ENCODE results near the gene NKTR.
A peak's percentile ranks its signal among the peaks of the same experiment; 100 is the strongest.

- TF ChIP-seq LEF1 (IDR thresholded peaks at IDR 0.05) (0 out of 2 replicates have a peak, but pooled peaks have one; percentile 33), ZKSCAN1 (IDR thresholded peaks at IDR 0.05; ENCODE audit: low read depth, low read length) (no peak), E2F5 (CRISPR knock-in tag; IDR thresholded peaks at IDR 0.05) (no peak), GTF2A2 (tag; IDR thresholded peaks at IDR 0.05) (no peak), POU5F1 (IDR thresholded peaks at IDR 0.05; ENCODE audit: borderline replicate concordance, low read depth, low read length, partially characterized antibody) (no peak), CTCF (IDR thresholded peaks at IDR 0.05 in 2 of 3, conservative IDR thresholded peaks at IDR 0.05 in 1 of 3; ENCODE audit: insufficient read depth in 2 of 3, low read depth in 1 of 3, low read length in 3 of 3) (peak; percentile 33 to 69 (median 42); a peak in 4 of 6 replicates), RAD21 (CRISPR knock-in tag; conservative IDR thresholded peaks at IDR 0.05 in 1 of 2, IDR thresholded peaks at IDR 0.05 in 1 of 2) (peak; percentile 56 to 74), HINFP (tag; conservative IDR thresholded peaks at IDR 0.05; ENCODE audit: low read depth) (no peak)
Measured at GRCh38 chr3:42635111-42635510, 34.6 kb downstream of the NKTR start.

Measured in K562 (cell line).